Activated naive CD8-positive, alpha-beta T cell treated with anti-CD3 and anti-CD28 coated beads, Interleukin-2, amount 50 U/mL, for 24 hours (primary cell): ENCODE results near the gene FASTKD2.
"Not testable (repeated sequence)": the region's sequence is repeated elsewhere in the genome, so short reads cannot be mapped to it uniquely, and the experiment has no call there.

Experiments used
- ATAC-seq: fragments of 150-1000 bp; cut with Tn5 transposase; one replicate; pipeline ENCODE4 v1.10.0; 2021
- DNase-seq: peaks from one replicate; pipeline ENCODE4 v3.0.0; 2021
- H3K27ac Mint-ChIP-seq: one replicate; pipeline ENCODE4 v1.8.0; 2021; ENCODE audit warnings: mild to moderate bottlenecking, mixed read lengths
- H3K27me3 Mint-ChIP-seq: one replicate; pipeline ENCODE4 v1.8.0; 2021; ENCODE audit warnings: mixed read lengths
- H3K36me3 Mint-ChIP-seq: one replicate; pipeline ENCODE4 v1.8.0; 2021; ENCODE audit warnings: low read depth, mixed read lengths
- H3K4me1 Mint-ChIP-seq: one replicate; pipeline ENCODE4 v1.8.0; 2021; ENCODE audit warnings: mixed read lengths
- H3K4me3 Mint-ChIP-seq: one replicate; pipeline ENCODE4 v1.8.0; 2021; ENCODE audit warnings: mild to moderate bottlenecking, moderate library complexity, mixed read lengths
- H3K9me3 Mint-ChIP-seq: one replicate; pipeline ENCODE4 v1.8.0; 2021; ENCODE audit warnings: mixed read lengths

The FASTKD2 gene

GRCh38 chr2:206802654-206803514 is 37.5 kb downstream of the FASTKD2 start:
- Mint-ChIP-seq H3K4me3 (no peak overlapping the region), H3K9me3 (no peaks in the 10 kb centered on the region), H3K4me1 (peaks cover 32% of the 10 kb centered on the region), H3K36me3 (peaks cover 3% of the 10 kb centered on the region), H3K27me3 (no peaks in the 10 kb centered on the region), H3K27ac (no peak overlapping the region)
- DNase-seq = no peak
- no peak for ATAC-seq

DNA sequence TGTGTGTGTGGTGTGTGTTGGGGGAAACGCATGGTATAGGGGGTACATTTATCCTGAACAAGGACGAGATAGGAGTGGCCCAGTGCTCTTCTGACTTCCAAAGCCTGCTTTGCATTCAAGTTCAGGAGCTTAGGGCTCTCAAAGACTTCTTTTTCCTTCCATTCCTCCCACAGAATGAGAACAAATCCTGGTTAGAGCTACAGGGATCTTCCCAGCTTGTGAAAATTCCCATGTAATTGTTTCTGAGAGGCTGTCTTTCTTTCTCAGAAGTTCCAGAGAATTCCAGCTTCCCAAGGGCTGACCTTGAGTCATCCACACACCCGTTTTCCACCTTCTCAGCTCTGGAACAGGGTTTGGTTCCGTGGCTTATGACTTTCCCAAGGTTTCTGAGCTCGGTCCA is 38.9 kb downstream of the FASTKD2 start:
- H3K27ac Mint-ChIP-seq = no peak overlapping the region
- H3K9me3 Mint-ChIP-seq = no peaks in the 10 kb centered on the region
- no peak overlapping the region for H3K4me3 Mint-ChIP-seq
- H3K36me3 Mint-ChIP-seq = no peaks in the 10 kb centered on the region
- H3K27me3 Mint-ChIP-seq = no peaks in the 10 kb centered on the region
- DNase-seq (no peak), ATAC-seq (no peak)
- H3K4me1 Mint-ChIP-seq = peaks cover 19% of the 10 kb centered on the region

GRCh38 chr2:206805887-206806607 is 40.6 kb downstream of the FASTKD2 start:
- ATAC-seq (no peak), DNase-seq (no peak)
- Mint-ChIP-seq H3K36me3 (no peaks in the 10 kb centered on the region), H3K4me1 (peaks cover 4% of the 10 kb centered on the region), H3K27me3 (no peaks in the 10 kb centered on the region), H3K4me3 (no peak overlapping the region), H3K27ac (no peak overlapping the region), H3K9me3 (no peaks in the 10 kb centered on the region)

DNA sequence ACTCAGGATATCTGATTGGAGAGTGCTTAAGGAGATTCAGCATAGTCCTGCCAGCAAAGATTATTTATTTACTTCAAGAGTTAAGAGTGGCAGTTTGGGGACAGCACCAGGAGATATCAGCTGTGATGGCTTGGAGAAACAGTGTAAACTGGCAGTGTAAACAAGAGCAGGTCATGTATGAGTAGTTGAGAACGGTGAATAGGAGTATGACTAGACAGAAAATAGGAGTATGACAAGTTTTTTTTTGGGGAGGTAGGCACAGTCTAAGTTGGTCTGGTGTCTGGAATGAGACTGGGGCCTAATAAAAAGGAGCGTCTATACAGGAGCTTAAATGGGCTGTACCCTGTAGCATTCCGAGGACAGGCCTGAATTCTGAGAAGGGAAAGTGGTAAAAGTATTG is 42.2 kb downstream of the FASTKD2 start:
- DNase-seq, H3K27ac Mint-ChIP-seq, ATAC-seq, H3K4me3 Mint-ChIP-seq, H3K27me3 Mint-ChIP-seq, H3K36me3 Mint-ChIP-seq, H3K4me1 Mint-ChIP-seq, H3K9me3 Mint-ChIP-seq: not testable (repeated sequence)

GRCh38 chr2:206812471-206812870 is 47.1 kb downstream of the FASTKD2 start:
- H3K9me3 Mint-ChIP-seq, H3K27me3 Mint-ChIP-seq, H3K4me1 Mint-ChIP-seq, H3K4me3 Mint-ChIP-seq, ATAC-seq, H3K27ac Mint-ChIP-seq, H3K36me3 Mint-ChIP-seq, DNase-seq: not testable (repeated sequence)

GRCh38 chr2:206814498-206814897 is 49.1 kb downstream of the FASTKD2 start:
- Mint-ChIP-seq H3K27ac (no peak overlapping the region), H3K4me1 (no peaks in the 10 kb centered on the region), H3K27me3 (no peaks in the 10 kb centered on the region), H3K4me3 (no peak overlapping the region), H3K36me3 (peaks cover 1% of the 10 kb centered on the region), H3K9me3 (peaks cover 7% of the 10 kb centered on the region)
- DNase-seq (no peak), ATAC-seq (no peak)

GRCh38 chr2:206820807-206821206 is 55.4 kb downstream of the FASTKD2 start:
- Mint-ChIP-seq H3K27ac (no peak overlapping the region), H3K36me3 (no peaks in the 10 kb centered on the region), H3K4me3 (no peak overlapping the region), H3K27me3 (no peaks in the 10 kb centered on the region), H3K4me1 (no peaks in the 10 kb centered on the region), H3K9me3 (peaks cover under 1% of the 10 kb centered on the region)
- no peak for ATAC-seq
- no peak for DNase-seq

DNA sequence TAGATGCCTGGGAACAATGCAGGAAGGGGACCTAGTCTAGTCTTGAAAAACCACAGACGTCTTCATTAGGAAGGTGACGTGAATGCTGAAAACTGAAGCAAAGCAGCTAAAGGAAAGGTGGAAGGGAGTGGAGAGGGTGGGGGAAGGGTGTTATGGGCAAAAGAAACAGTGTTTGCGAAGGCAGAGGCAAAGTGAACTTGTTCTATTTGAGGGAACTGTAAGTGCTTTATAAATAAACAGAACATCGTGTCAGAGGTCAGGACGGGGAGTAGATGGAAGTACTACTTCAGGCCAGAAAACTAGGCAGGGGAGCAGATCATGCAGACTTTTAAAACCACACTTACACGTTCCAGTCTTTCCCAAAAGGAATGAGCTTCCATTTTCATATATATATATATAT is 57.8 kb downstream of the FASTKD2 start:
- no peak for DNase-seq
- ATAC-seq = no peak
- H3K9me3 Mint-ChIP-seq = no peaks in the 10 kb centered on the region
- H3K27me3 Mint-ChIP-seq = no peaks in the 10 kb centered on the region
- no peaks in the 10 kb centered on the region for H3K4me1 Mint-ChIP-seq
- H3K4me3 Mint-ChIP-seq = no peak overlapping the region
- no peak overlapping the region for H3K27ac Mint-ChIP-seq
- H3K36me3 Mint-ChIP-seq = no peaks in the 10 kb centered on the region

DNA sequence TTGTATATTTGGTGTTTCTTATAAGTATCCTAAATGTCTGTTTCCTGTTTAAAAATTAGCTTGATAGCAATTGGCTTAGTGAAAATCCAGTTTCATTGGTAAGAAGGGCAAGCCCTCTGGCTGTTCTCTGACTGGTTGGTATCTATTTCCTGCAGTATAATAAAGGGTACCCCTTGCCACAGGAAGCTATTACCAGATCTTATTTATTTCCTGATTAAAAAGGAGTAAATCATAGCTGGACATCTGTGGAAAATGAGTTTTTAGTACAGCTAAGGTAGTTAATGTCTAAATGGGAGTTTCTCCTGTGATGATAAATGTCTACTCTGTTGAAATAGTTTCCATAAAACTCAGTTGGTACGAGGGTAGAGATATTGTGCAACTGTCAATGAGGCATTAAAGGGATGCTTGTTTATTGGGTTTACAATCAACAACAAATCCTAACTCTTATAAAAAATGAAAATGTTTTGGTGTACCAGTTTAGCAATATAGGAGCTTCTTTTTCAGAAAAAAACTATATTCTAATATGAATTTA is 58.7 kb downstream of the FASTKD2 start:
- ATAC-seq (no peak), DNase-seq (no peak)
- Mint-ChIP-seq H3K36me3 (no peaks in the 10 kb centered on the region), H3K27me3 (no peaks in the 10 kb centered on the region), H3K9me3 (no peaks in the 10 kb centered on the region), H3K27ac (no peak overlapping the region), H3K4me1 (no peaks in the 10 kb centered on the region), H3K4me3 (no peak overlapping the region)

GRCh38 chr2:206824993-206825392 is 59.6 kb downstream of the FASTKD2 start:
- Mint-ChIP-seq H3K4me1 (no peaks in the 10 kb centered on the region), H3K9me3 (no peaks in the 10 kb centered on the region), H3K27ac (no peak overlapping the region), H3K36me3 (no peaks in the 10 kb centered on the region), H3K27me3 (no peaks in the 10 kb centered on the region), H3K4me3 (no peak overlapping the region)
- no peak for ATAC-seq
- DNase-seq = no peak

DNA sequence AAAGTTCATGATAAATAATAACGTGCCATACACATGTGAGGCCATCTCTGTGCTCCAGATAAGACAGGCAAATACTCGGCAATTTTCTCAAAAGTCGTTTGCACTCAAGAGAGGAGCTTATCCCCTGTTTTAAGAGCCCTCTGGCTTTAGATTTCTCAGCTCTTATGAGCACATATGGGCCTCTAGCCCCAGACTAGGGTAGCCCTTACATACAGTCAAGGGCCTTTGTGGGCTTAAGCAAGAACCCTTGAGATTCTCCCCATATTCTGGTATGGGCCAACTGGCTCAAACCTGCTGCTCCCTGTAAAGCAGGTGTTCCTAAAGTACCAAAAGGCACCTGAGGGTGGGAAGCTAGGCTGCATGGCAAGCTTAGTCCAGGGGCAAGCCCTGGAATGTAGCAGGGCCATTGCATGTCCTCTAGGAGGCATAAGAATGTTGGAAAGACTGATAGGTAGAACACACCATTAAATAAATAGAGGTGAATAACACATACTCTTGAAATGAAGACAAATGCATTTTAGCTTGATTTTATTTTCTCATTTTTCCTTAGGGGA is 66.1 kb downstream of the FASTKD2 start:
- Mint-ChIP-seq H3K36me3 (no peaks in the 10 kb centered on the region), H3K27me3 (no peaks in the 10 kb centered on the region), H3K9me3 (peaks cover 10% of the 10 kb centered on the region), H3K4me1 (no peaks in the 10 kb centered on the region), H3K4me3 (no peak overlapping the region), H3K27ac (no peak overlapping the region)
- DNase-seq (no peak), ATAC-seq (no peak)

DNA sequence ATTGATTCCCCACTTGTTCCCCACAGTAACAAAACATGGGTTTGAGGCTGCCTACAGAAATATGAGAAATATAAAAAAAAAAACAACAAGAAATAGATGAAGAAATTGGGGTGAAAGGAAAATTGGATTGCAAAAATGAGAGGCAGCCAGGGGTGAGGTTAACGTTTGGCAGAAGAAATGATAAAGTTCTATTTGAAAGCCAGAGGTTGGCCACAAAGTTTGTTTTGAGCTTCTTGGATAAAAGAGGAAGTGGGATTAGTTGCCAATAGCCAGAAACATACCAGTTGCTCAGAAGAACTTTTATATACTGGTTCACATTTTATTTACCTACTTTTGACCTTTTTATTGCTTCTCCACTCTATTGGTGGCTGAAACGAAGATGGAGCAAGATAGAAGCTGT is 67.5 kb downstream of the FASTKD2 start:
- Mint-ChIP-seq H3K4me3 (no peak overlapping the region), H3K4me1 (no peaks in the 10 kb centered on the region), H3K9me3 (peaks cover 10% of the 10 kb centered on the region), H3K27me3 (no peaks in the 10 kb centered on the region), H3K27ac (no peak overlapping the region), H3K36me3 (no peaks in the 10 kb centered on the region)
- ATAC-seq = no peak
- DNase-seq = no peak

DNA sequence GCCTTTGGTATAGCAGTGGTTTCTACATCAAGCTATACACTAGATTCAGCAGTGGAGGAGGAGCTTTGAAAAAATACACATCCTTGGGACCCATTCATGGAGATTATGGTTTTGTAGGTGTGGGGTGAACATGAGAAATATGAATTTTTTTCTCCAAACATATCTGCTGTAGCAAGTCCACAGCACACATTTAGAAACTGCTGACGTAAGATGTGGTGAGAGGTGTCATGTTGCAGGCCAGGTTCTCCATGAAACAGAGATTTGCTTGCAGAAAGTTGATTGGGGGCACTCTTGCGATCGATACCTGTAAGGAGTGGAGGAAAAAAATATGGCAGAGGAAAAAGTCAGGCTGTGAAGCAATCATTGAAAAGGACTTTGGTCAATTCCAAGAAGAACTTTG is 67.9 kb downstream of the FASTKD2 start:
- ATAC-seq (no peak), DNase-seq (no peak)
- H3K36me3 Mint-ChIP-seq = no peaks in the 10 kb centered on the region
- H3K27ac Mint-ChIP-seq = no peak overlapping the region
- no peak overlapping the region for H3K4me3 Mint-ChIP-seq
- no peaks in the 10 kb centered on the region for H3K27me3 Mint-ChIP-seq
- no peaks in the 10 kb centered on the region for H3K4me1 Mint-ChIP-seq
- peaks cover 10% of the 10 kb centered on the region for H3K9me3 Mint-ChIP-seq

- Mint-ChIP-seq H3K4me1 (no peaks in the 10 kb centered on the region), H3K9me3 (peaks cover 10% of the 10 kb centered on the region), H3K27me3 (no peaks in the 10 kb centered on the region), H3K36me3 (no peaks in the 10 kb centered on the region), H3K4me3 (no peak overlapping the region), H3K27ac (no peak overlapping the region)
- DNase-seq (no peak), ATAC-seq (no peak)
Measured at GRCh38 chr2:206836722-206837121, 71.3 kb downstream of the FASTKD2 start.

DNA sequence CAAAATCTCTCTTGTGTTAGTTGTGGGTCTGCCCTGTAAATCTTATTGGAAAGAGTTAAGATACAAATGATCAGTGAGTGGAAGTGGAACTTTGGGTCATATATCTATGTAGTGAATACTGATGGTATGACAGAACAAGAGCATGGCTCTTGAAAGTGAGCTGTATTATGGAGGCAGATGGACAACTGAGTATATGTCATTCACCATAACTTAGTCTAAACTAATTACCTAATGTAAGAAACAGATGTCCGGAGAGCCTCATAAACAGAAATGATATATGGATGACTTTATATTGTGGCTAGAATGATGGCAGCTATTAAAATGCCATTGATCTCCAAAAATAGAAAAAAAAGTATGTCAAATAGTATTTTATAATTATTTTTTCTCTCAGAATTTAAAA is 72.4 kb downstream of the FASTKD2 start:
- no peaks in the 10 kb centered on the region for H3K36me3 Mint-ChIP-seq

More for the DNA sequence above, 72.4 kb downstream of the FASTKD2 start:
- no peak overlapping the region for H3K27ac Mint-ChIP-seq
- ATAC-seq (no peak), DNase-seq (no peak)
- no peaks in the 10 kb centered on the region for H3K27me3 Mint-ChIP-seq
- H3K4me3 Mint-ChIP-seq = no peak overlapping the region
- H3K4me1 Mint-ChIP-seq = no peaks in the 10 kb centered on the region
- peaks cover 10% of the 10 kb centered on the region for H3K9me3 Mint-ChIP-seq
